ENCODE results near the gene PHLDA2.

DNA sequence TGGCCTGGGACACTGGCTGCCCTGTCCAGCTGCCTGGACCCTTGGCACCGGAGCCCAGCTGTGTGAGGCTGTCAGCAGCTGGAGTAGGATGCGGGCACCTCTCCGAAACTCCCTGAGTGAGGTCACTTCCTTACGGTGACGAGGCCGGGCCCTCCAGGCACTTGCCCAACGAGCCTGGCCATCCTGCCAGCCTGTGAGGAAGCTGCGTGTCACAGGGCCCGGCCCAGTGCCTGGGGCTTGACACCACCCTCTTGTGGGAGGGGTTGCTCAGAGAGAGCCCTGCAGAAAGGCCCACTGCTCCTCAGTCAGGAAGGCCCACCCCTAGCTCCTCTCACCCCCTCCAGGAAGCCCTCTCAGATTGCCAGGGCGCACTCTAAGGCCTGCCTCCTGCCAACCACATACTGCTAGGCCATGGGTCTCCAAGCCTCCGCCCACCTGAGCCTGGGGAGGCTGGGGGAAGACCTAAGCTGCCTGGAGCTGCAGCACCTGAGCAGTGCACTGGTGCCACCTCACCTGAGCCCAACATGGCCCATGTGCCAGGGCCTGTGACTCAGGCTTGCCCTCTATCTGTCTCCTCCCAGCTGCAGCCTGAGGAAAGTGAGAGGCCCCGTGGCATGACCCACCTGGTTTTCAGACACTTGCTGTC, 4.3 kb upstream of the PHLDA2 start:
- TF ChIP-seq, protein P1, sequence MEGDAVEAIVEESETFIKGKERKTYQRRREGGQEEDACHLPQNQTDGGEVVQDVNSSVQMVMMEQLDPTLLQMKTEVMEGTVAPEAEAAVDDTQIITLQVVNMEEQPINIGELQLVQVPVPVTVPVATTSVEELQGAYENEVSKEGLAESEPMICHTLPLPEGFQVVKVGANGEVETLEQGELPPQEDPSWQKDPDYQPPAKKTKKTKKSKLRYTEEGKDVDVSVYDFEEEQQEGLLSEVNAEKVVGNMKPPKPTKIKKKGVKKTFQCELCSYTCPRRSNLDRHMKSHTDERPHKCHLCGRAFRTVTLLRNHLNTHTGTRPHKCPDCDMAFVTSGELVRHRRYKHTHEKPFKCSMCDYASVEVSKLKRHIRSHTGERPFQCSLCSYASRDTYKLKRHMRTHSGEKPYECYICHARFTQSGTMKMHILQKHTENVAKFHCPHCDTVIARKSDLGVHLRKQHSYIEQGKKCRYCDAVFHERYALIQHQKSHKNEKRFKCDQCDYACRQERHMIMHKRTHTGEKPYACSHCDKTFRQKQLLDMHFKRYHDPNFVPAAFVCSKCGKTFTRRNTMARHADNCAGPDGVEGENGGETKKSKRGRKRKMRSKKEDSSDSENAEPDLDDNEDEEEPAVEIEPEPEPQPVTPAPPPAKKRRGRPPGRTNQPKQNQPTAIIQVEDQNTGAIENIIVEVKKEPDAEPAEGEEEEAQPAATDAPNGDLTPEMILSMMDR (IDR thresholded peaks at IDR 0.05): no peak
- no peak for TF ChIP-seq POLR2A (IDR thresholded peaks at IDR 0.05)
